Measurements from ENCODE around the gene UGDH.

Gene UGDH

DNA sequence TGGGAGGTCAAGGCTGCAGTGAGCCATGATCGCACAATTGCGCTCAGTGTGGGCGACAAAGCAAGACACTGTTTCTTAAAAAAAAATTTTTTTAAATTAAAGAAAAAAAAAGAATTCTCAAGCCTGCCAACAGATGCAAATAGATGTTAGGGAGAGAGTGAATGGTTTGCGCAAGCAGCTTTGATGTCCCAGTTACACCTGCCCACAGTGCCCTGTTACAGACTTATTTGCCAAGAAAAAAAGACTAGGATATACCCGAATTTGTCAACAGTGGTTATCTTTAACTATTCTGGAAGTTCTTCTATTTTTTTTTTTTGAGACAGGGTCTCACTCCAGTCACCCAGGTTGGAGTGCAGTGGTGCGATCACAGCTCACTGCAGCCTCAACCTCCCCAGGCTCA is 44.3 kb upstream of the UGDH start:
- no peak for TF ChIP-seq SNAI2 (CRISPR knock-in tag; IDR thresholded peaks at IDR 0.05)
- no peak for TF ChIP-seq PPARA (CRISPR knock-in tag; IDR thresholded peaks at IDR 0.05; ENCODE audit: borderline replicate concordance)
- TF ChIP-seq ZFP30 (CRISPR knock-in tag; IDR thresholded peaks at IDR 0.05) = no peak
- TF ChIP-seq OSR1 (CRISPR knock-in tag; IDR thresholded peaks at IDR 0.05) = no peak
- TF ChIP-seq ARNTL (CRISPR knock-in tag; IDR thresholded peaks at IDR 0.05; ENCODE audit: borderline replicate concordance, low read depth) = no peak

DNA sequence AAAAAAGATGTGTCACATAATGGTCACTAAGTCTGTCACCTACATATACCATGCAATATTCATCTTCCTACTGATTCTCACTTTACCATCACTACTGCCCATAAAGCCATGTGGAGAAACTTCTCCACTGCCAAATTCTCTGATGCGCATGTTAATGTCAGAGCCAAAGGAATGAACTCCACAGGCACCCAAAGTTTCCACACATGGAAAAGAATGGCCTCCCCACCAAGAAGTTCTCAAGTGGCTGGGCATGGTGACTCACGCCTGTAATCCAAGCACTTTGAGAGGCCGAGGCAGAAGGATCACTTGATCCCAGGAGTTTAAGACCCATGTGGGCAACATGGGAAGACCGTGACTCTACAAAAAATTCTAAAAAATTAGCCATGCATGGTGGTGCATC is 43.8 kb upstream of the UGDH start:
- TF ChIP-seq TCF4 (CRISPR knock-in tag; IDR thresholded peaks at IDR 0.05; ENCODE audit: borderline replicate concordance) (no peak), GLIS3 (CRISPR knock-in tag; IDR thresholded peaks at IDR 0.05) (no peak), ZNF70 (CRISPR knock-in tag; IDR thresholded peaks at IDR 0.05) (no peak), POU6F1 (CRISPR knock-in tag; IDR thresholded peaks at IDR 0.05; ENCODE audit: borderline replicate concordance, low read depth) (no peak), CSRNP3 (CRISPR knock-in tag; IDR thresholded peaks at IDR 0.05) (no peak), ARNTL (CRISPR knock-in tag; IDR thresholded peaks at IDR 0.05; ENCODE audit: borderline replicate concordance, low read depth) (no peak), ZFP3 (CRISPR knock-in tag; IDR thresholded peaks at IDR 0.05) (no peak), ZNF565 (CRISPR knock-in tag; conservative IDR thresholded peaks at IDR 0.05; ENCODE audit: low read depth) (no peak), OSR1 (CRISPR knock-in tag; IDR thresholded peaks at IDR 0.05) (no peak)
- TF ChIP-seq, protein P1, sequence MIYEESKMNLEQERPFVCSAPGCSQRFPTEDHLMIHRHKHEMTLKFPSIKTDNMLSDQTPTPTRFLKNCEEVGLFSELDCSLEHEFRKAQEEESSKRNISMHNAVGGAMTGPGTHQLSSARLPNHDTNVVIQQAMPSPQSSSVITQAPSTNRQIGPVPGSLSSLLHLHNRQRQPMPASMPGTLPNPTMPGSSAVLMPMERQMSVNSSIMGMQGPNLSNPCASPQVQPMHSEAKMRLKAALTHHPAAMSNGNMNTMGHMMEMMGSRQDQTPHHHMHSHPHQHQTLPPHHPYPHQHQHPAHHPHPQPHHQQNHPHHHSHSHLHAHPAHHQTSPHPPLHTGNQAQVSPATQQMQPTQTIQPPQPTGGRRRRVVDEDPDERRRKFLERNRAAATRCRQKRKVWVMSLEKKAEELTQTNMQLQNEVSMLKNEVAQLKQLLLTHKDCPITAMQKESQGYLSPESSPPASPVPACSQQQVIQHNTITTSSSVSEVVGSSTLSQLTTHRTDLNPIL (CRISPR knock-in tag; IDR thresholded peaks at IDR 0.05; ENCODE audit: low read depth) = no peak
- TF ChIP-seq, protein P2, sequence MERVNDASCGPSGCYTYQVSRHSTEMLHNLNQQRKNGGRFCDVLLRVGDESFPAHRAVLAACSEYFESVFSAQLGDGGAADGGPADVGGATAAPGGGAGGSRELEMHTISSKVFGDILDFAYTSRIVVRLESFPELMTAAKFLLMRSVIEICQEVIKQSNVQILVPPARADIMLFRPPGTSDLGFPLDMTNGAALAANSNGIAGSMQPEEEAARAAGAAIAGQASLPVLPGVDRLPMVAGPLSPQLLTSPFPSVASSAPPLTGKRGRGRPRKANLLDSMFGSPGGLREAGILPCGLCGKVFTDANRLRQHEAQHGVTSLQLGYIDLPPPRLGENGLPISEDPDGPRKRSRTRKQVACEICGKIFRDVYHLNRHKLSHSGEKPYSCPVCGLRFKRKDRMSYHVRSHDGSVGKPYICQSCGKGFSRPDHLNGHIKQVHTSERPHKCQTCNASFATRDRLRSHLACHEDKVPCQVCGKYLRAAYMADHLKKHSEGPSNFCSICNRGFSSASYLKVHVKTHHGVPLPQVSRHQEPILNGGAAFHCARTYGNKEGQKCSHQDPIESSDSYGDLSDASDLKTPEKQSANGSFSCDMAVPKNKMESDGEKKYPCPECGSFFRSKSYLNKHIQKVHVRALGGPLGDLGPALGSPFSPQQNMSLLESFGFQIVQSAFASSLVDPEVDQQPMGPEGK (CRISPR knock-in tag; IDR thresholded peaks at IDR 0.05; ENCODE audit: borderline replicate concordance) = no peak
- ATAC-seq = no peak

More for the DNA sequence above, 44.3 kb upstream of the UGDH start:
- ATAC-seq = no peak

- no peak for ATAC-seq
These were observed 42.0 kb upstream of the UGDH start for GRCh38 chr4:39569209-39569608.

DNA sequence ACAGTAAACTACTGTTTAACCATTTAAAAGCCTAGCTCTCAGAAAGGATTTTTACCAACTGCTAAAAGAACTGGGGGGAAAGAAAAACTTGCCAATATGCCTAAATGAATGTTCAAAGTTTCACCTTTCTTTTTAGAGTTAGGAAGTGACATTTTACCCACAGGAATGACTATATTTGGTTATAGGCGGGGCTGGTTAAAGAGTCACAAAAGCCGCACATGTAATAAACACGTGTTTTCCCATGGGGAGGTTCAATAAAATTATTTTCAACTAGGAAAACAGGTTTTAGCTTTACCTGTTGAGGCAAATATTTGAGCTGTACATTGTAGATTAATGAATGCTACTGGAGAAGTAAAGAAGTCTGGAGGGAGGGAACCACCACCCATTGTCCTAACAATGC is 41.6 kb upstream of the UGDH start:
- TF ChIP-seq ZFP30 (CRISPR knock-in tag; IDR thresholded peaks at IDR 0.05) (no peak), ZNF70 (CRISPR knock-in tag; IDR thresholded peaks at IDR 0.05) (no peak), ZNF565 (CRISPR knock-in tag; conservative IDR thresholded peaks at IDR 0.05; ENCODE audit: low read depth) (no peak), OSR1 (CRISPR knock-in tag; IDR thresholded peaks at IDR 0.05) (no peak), TCF4 (CRISPR knock-in tag; IDR thresholded peaks at IDR 0.05; ENCODE audit: borderline replicate concordance) (no peak), CSRNP3 (CRISPR knock-in tag; IDR thresholded peaks at IDR 0.05) (no peak), ISL1 (CRISPR knock-in tag; IDR thresholded peaks at IDR 0.05) (no peak), RARB (CRISPR knock-in tag; IDR thresholded peaks at IDR 0.05) (no peak), PPARA (CRISPR knock-in tag; IDR thresholded peaks at IDR 0.05; ENCODE audit: borderline replicate concordance) (no peak), ZC3H10 (CRISPR knock-in tag; IDR thresholded peaks at IDR 0.05) (no peak), TSHZ2 (CRISPR knock-in tag; IDR thresholded peaks at IDR 0.05) (no peak)
- TF ChIP-seq, protein P2 (CRISPR knock-in tag; IDR thresholded peaks at IDR 0.05; ENCODE audit: borderline replicate concordance) = no peak
- ATAC-seq = no peak

More at GRCh38 chr4:39569209-39569608, 42.0 kb upstream of the UGDH start:
- TF ChIP-seq ZC3H10 (CRISPR knock-in tag; IDR thresholded peaks at IDR 0.05) (no peak), SNAI2 (CRISPR knock-in tag; IDR thresholded peaks at IDR 0.05) (no peak), ZFP30 (CRISPR knock-in tag; IDR thresholded peaks at IDR 0.05) (no peak), RARB (CRISPR knock-in tag; IDR thresholded peaks at IDR 0.05) (no peak), ZNF70 (CRISPR knock-in tag; IDR thresholded peaks at IDR 0.05) (no peak), TOX (CRISPR knock-in tag; IDR thresholded peaks at IDR 0.05; ENCODE audit: borderline replicate concordance) (no peak), ZNF8 (CRISPR knock-in tag; IDR thresholded peaks at IDR 0.05) (no peak), CSDC2 (CRISPR knock-in tag; IDR thresholded peaks at IDR 0.05) (no peak), ISL1 (CRISPR knock-in tag; IDR thresholded peaks at IDR 0.05) (no peak), ESRRG (CRISPR knock-in tag; IDR thresholded peaks at IDR 0.05) (no peak), ZNF565 (CRISPR knock-in tag; conservative IDR thresholded peaks at IDR 0.05; ENCODE audit: low read depth) (no peak), TCF4 (CRISPR knock-in tag; IDR thresholded peaks at IDR 0.05; ENCODE audit: borderline replicate concordance) (no peak)
